HepG2 (cell line): Measurements from ENCODE around the gene GRK4. TPM values are rescaled to one million over a fixed set of nuclear protein-coding genes. Genes with fewer than 3 reads are reported as not detected.

Source experiments
- ATAC-seq: fragments of 200-7000 bp; cut with Tn5 transposase; 3 replicates; pipeline ENCODE4 v1.9.1; 2020; ENCODE audit warnings: mild to moderate bottlenecking, moderate library complexity
- BruUV-seq: library from RNA; stranded (reverse); fragments of 400-500 nt; replicated peaks from 2 replicates; lab custom pipeline; 2021; lab: Mats Ljungman, UMichigan
- CTCF ChIA-PET: fragments of 300-600 bp; formaldehyde crosslinking; extraction: SDS; loops from one replicate; lab custom pipeline; 2021; ENCODE audit warnings: low total read pairs, inconsistent platforms, low intra/inter-chr PET ratio; lab: Yijun Ruan, JAX
- POLR2A ChIA-PET: fragments of 350-600 bp; sonication (Branson Sonifier 250); formaldehyde crosslinking; loops from one replicate; lab custom pipeline; 2020; ENCODE audit warnings: antibody characterized with exemption, inconsistent platforms; lab: Yijun Ruan, JAX
- DNase-seq: peaks from one replicate; pipeline ENCODE4 v3.0.0-alpha.2; 2015; ENCODE audit warnings: low spot score
- FAIRE-seq: peaks from 3 replicates; lab custom pipeline; 2011; peaks lifted over from hg19 to GRCh38; lab: Jason Lieb, UNC
- H2AFZ ChIP-seq: one replicate; pipeline ENCODE4 v1.6.1; 2011; ENCODE audit warnings: low read length, inconsistent platforms
- H3K27ac ChIP-seq: fragments of 300-600 bp; 3 replicates; pipeline ENCODE4 v1.8.0; 2011; ENCODE audit warnings: mixed run types, mild to moderate bottlenecking, mixed read lengths, low read length, inconsistent platforms; ENCODE audit not compliant: insufficient read depth; ENCODE audit errors: extremely low read length
- H3K27me3 ChIP-seq, 2 experiments: fragments of 200-600 bp in 1 of 2; 2 replicates in 1 of 2; 3 replicates in 1 of 2; pipeline versions ENCODE4 v1.6.0 to v1.8.0; 2011; ENCODE audit warnings: low read length in 2 of 2, mild to moderate bottlenecking in 2 of 2, moderate library complexity in 2 of 2, inconsistent platforms in 1 of 2; ENCODE audit not compliant: insufficient read depth in 2 of 2, control insufficient read depth in 1 of 2
- H3K36me3 ChIP-seq, 2 experiments: fragments of 200-600 bp in 1 of 2; replicated peaks in 1 of 2; 2 replicates in 1 of 2; 3 replicates in 1 of 2; pipeline versions ENCODE4 v1.5.1 to v1.8.0; 2011; ENCODE audit warnings: low read length in 2 of 2, inconsistent platforms in 1 of 2; ENCODE audit not compliant: insufficient read depth in 2 of 2, control insufficient read depth in 1 of 2
- H3K4me1 ChIP-seq: 2 replicates; pipeline ENCODE4 v1.5.1; 2012; ENCODE audit warnings: low read length, inconsistent platforms; ENCODE audit not compliant: insufficient read depth
- H3K4me2 ChIP-seq: 2 replicates; pipeline ENCODE4 v1.6.0; 2011; ENCODE audit warnings: low read depth, low read length, inconsistent platforms
- H3K4me3 ChIP-seq, 3 experiments: fragments of 200-600 bp in 1 of 3; sonication (generic), shearing (Covaris generic) in 1 of 3; replicated peaks in 1 of 3; 2 replicates each; pipeline ENCODE4 v1.5.1; 2011 to 2016; ENCODE audit warnings: low read length in 3 of 3, inconsistent platforms in 2 of 3, low read depth in 2 of 3, mild to moderate bottlenecking in 2 of 3, control low read depth in 1 of 3, mixed read lengths in 1 of 3; ENCODE audit not compliant: insufficient read depth in 1 of 3
- H3K79me2 ChIP-seq: one replicate; pipeline ENCODE4 v1.6.1; 2011; ENCODE audit warnings: low read length, inconsistent platforms; ENCODE audit not compliant: insufficient read depth
- H3K9ac ChIP-seq: 2 replicates; pipeline ENCODE4 v1.6.0; 2011; ENCODE audit warnings: mild to moderate bottlenecking, low read depth, low read length, inconsistent platforms; ENCODE audit not compliant: insufficient read depth
- H3K9me3 ChIP-seq: 2 replicates; pipeline ENCODE4 v1.5.1; 2012; ENCODE audit warnings: mild to moderate bottlenecking, low read length
- H4K20me1 ChIP-seq: 2 replicates; pipeline ENCODE4 v1.6.0; 2011; ENCODE audit warnings: inconsistent platforms, mild to moderate bottlenecking, low read length, moderate library complexity; ENCODE audit not compliant: insufficient read depth
- AGO2 ChIP-seq: fragments of 200-400 bp; formaldehyde crosslinking; optimal IDR thresholded peaks from 2 replicates; pipeline ENCODE3; 2017; ENCODE audit warnings: mild to moderate bottlenecking, low read depth, low read length, moderate library complexity
- BHLHE40 ChIP-seq: IDR thresholded peaks from 2 replicates; pipeline ENCODE4 v1.6.1; 2011; ENCODE audit warnings: low read length, improper control_type of control experiment
- HNRNPK ChIP-seq: fragments of 200-400 bp; formaldehyde crosslinking; IDR thresholded peaks from 2 replicates; pipeline ENCODE4 v1.6.1; 2018; ENCODE audit warnings: low read length, low read depth, moderate library complexity, mild to moderate bottlenecking; ENCODE audit not compliant: poor library complexity, severe bottlenecking
- IRX3 ChIP-seq: sonication (generic); formaldehyde crosslinking; IDR thresholded peaks from 2 replicates; pipeline ENCODE4 v1.8.1; 2023; ENCODE audit warnings: mild to moderate bottlenecking, low read depth, missing genetic modification reagents, borderline replicate concordance
- NR0B2 ChIP-seq: sonication (generic); formaldehyde crosslinking; IDR thresholded peaks from 2 replicates; pipeline ENCODE4 v1.4.0; 2020; ENCODE audit warnings: mild to moderate bottlenecking, missing genetic modification reagents
- PHF20 ChIP-seq: sonication (generic); formaldehyde crosslinking; IDR thresholded peaks from 2 replicates; pipeline ENCODE4 v1.5.0; 2020; ENCODE audit warnings: mild to moderate bottlenecking, missing genetic modification reagents
- PRPF4 ChIP-seq: fragments of 200-400 bp; formaldehyde crosslinking; IDR thresholded peaks from 2 replicates; pipeline ENCODE4 v1.6.1; 2016; ENCODE audit warnings: low read length, low read depth; ENCODE audit not compliant: poor library complexity, severe bottlenecking
- RBFOX2 ChIP-seq: fragments of 200-400 bp; formaldehyde crosslinking; IDR thresholded peaks from 2 replicates; pipeline ENCODE4 v1.6.1; 2017; ENCODE audit warnings: low read depth, mild to moderate bottlenecking, low read length
- SMARCE1 ChIP-seq: fragments of 450-650 bp; IDR thresholded peaks from 2 replicates; pipeline ENCODE4 v1.6.1; 2017; ENCODE audit warnings: borderline replicate concordance
- WIZ ChIP-seq: sonication (generic); formaldehyde crosslinking; IDR thresholded peaks from 2 replicates; pipeline ENCODE4 v1.5.1; 2020; ENCODE audit warnings: mild to moderate bottlenecking, missing genetic modification reagents
- ZC3H13 ChIP-seq: sonication (generic); formaldehyde crosslinking; IDR thresholded peaks from 2 replicates; pipeline ENCODE4 v1.8.1; 2023; ENCODE audit warnings: mild to moderate bottlenecking, missing genetic modification reagents, moderate library complexity
- ZFP36 ChIP-seq: fragments of 150-350 bp; IDR thresholded peaks from 2 replicates; pipeline ENCODE4 v1.6.1; 2018; ENCODE audit warnings: borderline replicate concordance, low read length, low read depth; ENCODE audit not compliant: partially characterized antibody
- ZKSCAN8 ChIP-seq: IDR thresholded peaks from 2 replicates; pipeline ENCODE4 v1.6.1; 2016; ENCODE audit warnings: borderline replicate concordance, missing genetic modification reagents, missing compliant biosample characterization
- ZNF274 ChIP-seq: sonication (generic); formaldehyde crosslinking; IDR thresholded peaks from 2 replicates; pipeline ENCODE4 v1.5.1; 2020; ENCODE audit warnings: mild to moderate bottlenecking, missing genetic modification reagents
- ZNF33B ChIP-seq: sonication (generic); formaldehyde crosslinking; IDR thresholded peaks from 2 replicates; pipeline ENCODE4 v1.5.1; 2020; ENCODE audit warnings: mild to moderate bottlenecking, missing genetic modification reagents
- WGBS: methylation state at CpG from one replicate; pipeline ENCODE4 v1.1.6; 2017; ENCODE audit warnings: low lambda C conversion rate; 5-methylcytosine and 5-hydroxymethylcytosine counted together
- in situ Hi-C: cut with HindIII; loops from 2 replicates; pipeline ENCODE4 v1.10.0; 2017; ENCODE audit warnings: low pct_unique_long_range_greater_than_20kb; ENCODE audit not compliant: extremely low pct_ligation_motif_present
- intact Hi-C: fragments of 100-400 bp; cut with micrococcal nuclease; formaldehyde crosslinking; loops from one replicate; pipeline ENCODE4 v1.10.0; 2022; ENCODE audit not compliant: unreplicated experiment
- polyA plus RNA-seq, 8 experiments: library from polyadenylated mRNA; depleted of rRNA in 3 of 8; stranded (reverse) in 7 of 8; unstranded in 1 of 8; fragments of >200 nt; fragmentation: Illumina TruSeq in 4 of 8; extraction: Trizol in 4 of 8; gene quantifications; 2 replicates each; pipeline versions ENCODE4 v1.2.1 to v1.2.3, GENCODE V29; 2011 to 2016; ENCODE audit warnings: low read depth in 4 of 8, missing spikeins in 1 of 8, mixed read lengths in 1 of 8; ENCODE audit not compliant: insufficient read depth in 1 of 8
- total RNA-seq, 5 experiments: library from RNA; depleted of rRNA; stranded (reverse); fragments of >200 nt; fragmentation: Illumina TruSeq; extraction: Trizol; gene quantifications; 2 replicates each; pipeline ENCODE4 v1.2.3, GENCODE V29; 2016; ENCODE audit warnings: low read depth in 1 of 5

Gene GRK4
- total and polyA plus RNA-seq, 2 of the 13 experiments (the other 11 are each of a cell fraction or from before 2014, with no cell fraction given): 1.8 to 2.0 TPM

- ChIA-PET CTCF (no interaction called here), POLR2A (no interaction called here)
- H4K20me1 ChIP-seq: peaks cover 19% of the 10 kb centered on the region; the same call in 1 of the 2 replicates
- peaks cover 43 to 75% of the 10 kb centered on the region in 2 experiments for H3K36me3 ChIP-seq
- no peaks in the 10 kb centered on the region for H3K9me3 ChIP-seq
- ATAC-seq (no peak), FAIRE-seq (no peak), DNase-seq (no peak)
- no peak overlapping the region for H3K4me2 ChIP-seq
- H3K79me2 ChIP-seq: peaks cover 6% of the 10 kb centered on the region
- H2AFZ ChIP-seq: no peak overlapping the region
- H3K9ac ChIP-seq: no peak overlapping the region
- peaks cover 24% of the 10 kb centered on the region for H3K4me1 ChIP-seq
- in situ Hi-C loops: no loop called here
- intact Hi-C loops: no loop called here
- BruUV-seq: no TSS peak
- TF ChIP-seq NR0B2 (CRISPR knock-in tag) (no peak), ZNF274 (CRISPR knock-in tag) (no peak), PRPF4 (no peak), ZC3H13 (CRISPR knock-in tag) (0 out of 2 replicates have a peak, but pooled peaks have one; percentile 16), HNRNPK (no peak), ZFP36 (no peak), RBFOX2 (peak; percentile 40; the same call in 1 of the 2 replicates), WIZ (CRISPR knock-in tag) (no peak), ZKSCAN8 (CRISPR knock-in tag) (no peak), ZNF33B (no peak), AGO2 (peak; percentile 88), BHLHE40 (no peak), IRX3 (CRISPR knock-in tag) (no peak), SMARCE1 (no peak), PHF20 (CRISPR knock-in tag) (no peak)
- 97% methylated on average over 24 of the region's 29 CpGs for WGBS
- H3K27ac ChIP-seq: no peak overlapping the region
- H3K27me3 ChIP-seq: no peaks in the 10 kb centered on the region; a peak in 1 of 5 replicates
- H3K4me3 ChIP-seq: no peak overlapping the region
Measured at GRCh38 chr4:2940267-2941137, 22.9 kb upstream of the GRK4 start.
